NB4 (cell line): ENCODE measurements around the gene FOXC2.

Experiments used
- CTCF ChIP-seq: IDR thresholded peaks from one replicate; pipeline ENCODE4 v1.5.1; 2012; ENCODE audit warnings: low read depth, low read length
- POLR2A ChIP-seq: IDR thresholded peaks from 2 replicates; pipeline ENCODE4 v1.6.1; 2011; ENCODE audit warnings: mild to moderate bottlenecking; ENCODE audit not compliant: insufficient read length; ENCODE audit errors: extremely low read depth

GRCh38 chr16:86593913-86594620 lies 27.4 kb downstream of the FOXC2 start:
- TF ChIP-seq CTCF (no peak), POLR2A (no peak)
